Stimulated activated CD4-positive, alpha-beta T cell treated with anti-CD3 and anti-CD28 coated beads, Interleukin-15, amount 100 ng/mL, for 24 hours (primary cell): ENCODE measurements around the gene INHBB.
"Not testable (repeated sequence)": the region's sequence is repeated elsewhere in the genome, so short reads cannot be mapped to it uniquely, and the experiment has no call there.

Source experiments
- DNase-seq: peaks from one replicate; pipeline ENCODE4 v3.0.0-alpha.2; 2020

INHBB gene

DNA sequence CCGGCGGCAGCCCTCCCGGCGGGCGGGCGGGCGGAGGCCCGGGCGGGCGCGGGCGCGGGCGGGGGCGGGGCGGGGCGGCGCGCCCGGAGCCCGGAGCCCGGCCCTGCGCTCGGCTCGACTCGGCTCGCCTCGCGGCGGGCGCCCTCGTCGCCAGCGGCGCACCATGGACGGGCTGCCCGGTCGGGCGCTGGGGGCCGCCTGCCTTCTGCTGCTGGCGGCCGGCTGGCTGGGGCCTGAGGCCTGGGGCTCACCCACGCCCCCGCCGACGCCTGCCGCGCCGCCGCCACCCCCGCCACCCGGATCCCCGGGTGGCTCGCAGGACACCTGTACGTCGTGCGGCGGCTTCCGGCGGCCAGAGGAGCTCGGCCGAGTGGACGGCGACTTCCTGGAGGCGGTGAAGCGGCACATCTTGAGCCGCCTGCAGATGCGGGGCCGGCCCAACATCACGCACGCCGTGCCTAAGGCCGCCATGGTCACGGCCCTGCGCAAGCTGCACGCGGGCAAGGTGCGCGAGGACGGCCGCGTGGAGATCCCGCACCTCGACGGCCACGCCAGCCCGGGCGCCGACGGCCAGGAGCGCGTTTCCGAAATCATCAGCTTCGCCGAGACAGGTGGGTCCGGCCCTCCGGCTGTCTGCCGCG is at the start of gene INHBB:
Gene INHBB, plus strand, starts transcription at position 111 of the 641 bp plus-strand sequence. Its CDS starts 53 bp downstream, at position 164.
- DNase-seq: peak; percentile 22

- no peak for DNase-seq
Observed at GRCh38 chr2:120298173-120298835, 47.6 kb upstream of the INHBB start.

GRCh38 chr2:120299004-120299403 is 46.9 kb upstream of the INHBB start:
- DNase-seq: no peak

GRCh38 chr2:120299561-120299960 is 46.4 kb upstream of the INHBB start:
- no peak for DNase-seq

DNA sequence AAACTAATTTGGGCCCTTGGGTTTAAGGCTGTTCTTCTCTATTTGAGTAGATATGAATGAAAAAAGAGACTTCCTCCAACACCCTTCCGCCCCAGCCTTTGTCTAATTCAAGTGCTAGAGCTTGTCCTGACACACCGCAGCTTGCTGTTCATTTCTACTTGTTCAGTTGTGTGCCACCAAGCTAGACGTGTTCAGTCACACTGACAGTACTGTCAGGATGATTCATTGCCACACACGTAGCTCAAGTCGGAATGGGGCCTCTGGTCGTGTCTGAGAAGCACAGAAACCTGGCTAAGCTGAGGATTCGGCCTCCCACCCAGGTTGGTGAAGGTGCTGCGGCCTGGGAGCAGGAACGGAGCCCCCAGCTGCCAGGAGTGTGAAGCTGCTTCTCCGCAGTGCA is 45.6 kb upstream of the INHBB start:
- no peak for DNase-seq

GRCh38 chr2:120301284-120301683 is 44.7 kb upstream of the INHBB start:
- DNase-seq: no peak

DNA sequence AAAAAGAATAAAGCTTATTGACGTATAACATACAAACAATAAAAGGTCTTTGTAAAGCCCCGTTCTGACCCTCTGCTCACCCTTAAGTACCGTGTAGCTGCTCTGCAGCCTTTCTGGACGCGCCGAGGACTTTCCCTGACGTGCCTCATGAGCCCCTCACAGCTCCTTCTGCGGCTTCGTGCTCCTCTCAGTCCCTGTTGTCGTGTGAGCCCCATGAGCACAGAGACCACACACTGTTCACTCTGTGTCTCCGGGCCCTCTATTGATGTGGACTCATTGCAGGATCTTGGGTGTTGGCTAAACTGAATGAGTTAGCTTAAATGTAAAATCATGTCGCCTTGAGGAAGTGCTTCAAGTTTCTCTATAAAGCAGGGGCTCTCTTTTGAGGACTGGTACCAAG is 43.6 kb upstream of the INHBB start:
- DNase-seq: no peak

DNA sequence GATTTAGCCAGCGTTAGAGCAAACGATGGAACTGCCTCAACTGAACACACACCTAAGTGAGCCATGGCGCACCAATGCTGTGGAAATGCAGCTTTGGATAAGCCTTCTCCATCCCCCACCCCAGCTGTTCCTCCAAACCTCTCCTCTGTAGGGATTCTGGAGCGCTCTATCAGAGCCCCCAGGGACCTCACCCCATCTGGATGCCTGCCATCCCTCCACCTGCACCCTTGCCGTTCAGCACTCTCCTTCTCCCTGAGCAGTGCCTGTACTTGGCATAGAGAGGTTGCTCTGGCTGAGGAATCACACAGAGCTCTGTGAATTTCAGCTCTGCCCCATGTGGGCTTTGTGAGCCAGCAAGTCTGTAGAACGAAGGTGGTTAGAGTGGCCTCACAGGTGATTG is 42.8 kb upstream of the INHBB start:
- no peak for DNase-seq

GRCh38 chr2:120305296-120305695 is 40.6 kb upstream of the INHBB start:
- no peak for DNase-seq

- no peak for DNase-seq
Observed at GRCh38 chr2:120305937-120306490, 39.9 kb upstream of the INHBB start.

DNA sequence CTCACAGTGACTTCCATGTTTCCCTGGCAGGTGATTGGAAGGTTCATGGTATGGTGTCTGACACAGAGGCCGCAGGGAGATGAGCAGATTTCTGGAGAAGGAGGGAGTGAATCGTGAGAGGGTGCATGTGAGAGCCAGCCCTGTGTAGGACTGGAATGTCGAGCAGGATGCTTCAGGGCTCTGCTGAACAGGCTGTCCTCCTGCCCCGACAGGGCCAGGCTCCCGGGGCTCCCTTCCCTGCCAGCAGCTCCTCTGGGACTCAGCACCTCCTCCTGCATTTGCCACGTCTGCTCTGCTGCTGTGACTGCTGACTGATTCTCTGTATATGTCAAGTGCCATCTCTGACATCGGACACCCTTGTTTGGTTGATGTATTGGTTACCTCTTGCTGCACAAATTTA is 38.5 kb upstream of the INHBB start:
- DNase-seq: no peak

- peak; percentile 16 for DNase-seq
Observed at GRCh38 chr2:120308038-120308910, 37.7 kb upstream of the INHBB start.

- DNase-seq: no peak
Observed at GRCh38 chr2:120310136-120310535, 35.8 kb upstream of the INHBB start.

- DNase-seq: not testable (repeated sequence)
Observed at GRCh38 chr2:120310841-120311240, 35.1 kb upstream of the INHBB start.

- DNase-seq: no peak
Observed at GRCh38 chr2:120312076-120312475, 33.9 kb upstream of the INHBB start.

DNA sequence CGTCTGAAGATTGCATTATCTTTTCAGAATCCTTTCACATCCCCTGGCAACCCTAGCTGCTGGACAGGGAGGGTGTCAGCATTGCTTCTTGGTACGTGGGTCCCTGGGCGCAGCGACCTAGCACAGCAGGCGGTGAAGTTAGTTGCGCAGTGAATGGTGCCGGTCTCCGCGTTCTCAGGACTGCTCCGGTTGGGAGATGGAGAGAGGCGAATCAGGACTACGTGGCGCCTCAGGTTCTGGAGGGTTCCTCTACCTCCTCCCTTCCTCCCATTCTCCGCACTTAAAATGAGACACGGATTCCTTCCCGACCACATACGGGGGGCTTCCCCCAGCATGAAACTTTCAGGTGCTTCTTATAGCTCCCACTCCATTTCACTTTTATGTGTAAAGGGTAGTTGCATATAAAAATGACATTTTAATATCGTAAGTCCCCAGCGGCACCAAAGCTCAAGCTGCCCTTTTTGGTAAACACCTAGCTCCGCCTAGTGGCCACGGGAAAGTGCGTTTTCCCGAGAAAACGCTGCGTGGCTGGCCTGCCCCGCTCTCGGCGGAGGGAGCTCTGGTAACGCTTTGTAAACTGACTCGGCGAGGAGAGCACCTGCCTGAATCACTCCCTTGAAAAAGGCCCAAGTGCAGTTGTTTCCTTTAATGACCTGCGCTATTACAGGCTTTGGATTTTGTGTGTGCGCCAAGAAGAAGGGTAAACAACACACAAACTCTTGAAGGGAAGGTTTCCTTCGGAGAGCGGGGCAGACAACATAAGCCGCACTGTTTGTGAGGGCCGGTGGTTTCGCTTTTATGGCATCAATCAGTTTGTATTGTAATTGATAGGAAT is 32.9 kb upstream of the INHBB start:
- DNase-seq: peak; percentile 88

DNA sequence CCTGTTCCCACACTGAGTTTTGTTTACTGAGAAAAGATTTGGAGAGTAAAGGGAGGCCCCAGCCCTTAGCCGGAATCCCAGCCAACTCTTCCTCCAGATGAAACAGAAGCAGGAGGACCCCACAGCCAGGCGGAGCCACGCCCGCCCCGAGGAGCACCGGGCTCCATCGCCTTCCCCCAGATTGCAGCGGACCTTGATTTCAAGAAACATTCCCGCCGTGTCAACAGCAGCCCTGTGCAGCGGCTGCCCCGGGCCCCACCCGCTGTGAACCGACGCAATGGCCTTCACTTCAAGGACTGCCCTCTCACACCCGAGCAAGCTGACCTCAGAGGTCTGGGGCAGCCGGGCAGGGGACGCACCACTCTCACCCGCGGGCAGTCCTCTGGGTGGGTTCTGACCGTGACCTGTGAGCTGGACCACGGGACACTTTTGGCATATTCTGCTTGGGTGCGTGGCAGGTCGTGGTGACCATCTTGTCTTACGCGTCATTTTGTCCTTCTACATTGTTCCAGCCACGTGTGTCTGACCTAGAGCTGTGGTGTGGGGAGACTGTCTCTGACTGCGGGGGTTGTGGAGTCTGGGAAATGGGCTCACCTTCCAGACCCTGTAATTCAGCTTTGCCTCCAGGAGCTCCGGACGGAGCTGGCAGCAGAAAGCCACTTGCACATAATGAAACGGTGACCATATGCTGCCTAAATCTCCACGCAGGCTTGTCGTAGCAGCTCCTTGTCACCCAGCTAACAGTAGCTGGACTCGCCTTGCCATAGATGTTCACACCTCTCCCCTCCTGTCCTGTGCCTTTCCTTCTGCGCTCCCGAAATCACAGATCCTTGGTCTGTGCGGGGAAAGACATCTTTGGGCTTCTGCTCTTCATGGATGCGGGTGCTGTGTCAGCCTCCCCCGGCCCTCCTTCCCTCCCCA is 32.0 kb upstream of the INHBB start:
- DNase-seq: no peak

DNA sequence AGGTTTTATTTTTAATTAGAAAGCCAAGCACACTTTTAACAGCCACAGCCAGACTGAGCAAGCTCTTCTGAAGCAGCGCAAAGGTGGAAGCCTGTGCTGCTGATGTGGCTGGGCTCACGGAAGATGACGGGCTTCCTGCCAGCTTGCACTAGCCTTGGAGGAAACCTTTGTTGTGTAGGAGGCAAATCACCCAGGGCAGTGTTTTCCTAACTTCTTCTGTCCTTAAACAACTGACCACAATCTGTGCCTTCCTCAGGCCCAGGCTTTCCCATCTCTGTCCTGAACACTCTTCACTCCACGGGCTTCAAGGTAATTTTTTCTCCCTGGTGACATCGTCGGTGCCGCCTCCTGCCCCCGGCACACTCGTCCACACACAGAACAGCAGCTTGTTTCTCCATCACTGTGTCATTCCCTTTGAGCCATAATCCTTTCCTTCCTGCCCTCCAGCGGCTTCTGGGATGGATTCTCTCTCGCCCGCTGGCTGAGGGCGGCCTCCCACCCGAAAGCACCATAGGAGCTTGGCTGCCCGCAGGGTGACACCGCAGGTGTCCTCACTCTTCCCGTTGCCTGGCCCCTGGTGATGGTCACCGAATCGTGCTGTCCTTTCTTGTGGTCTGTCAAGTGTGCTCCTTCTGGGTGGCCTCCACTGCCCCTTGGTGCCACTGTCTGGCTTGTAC is 31.1 kb upstream of the INHBB start:
- DNase-seq: peak; percentile 24

GRCh38 chr2:120315367-120316033 is 30.4 kb upstream of the INHBB start:
- DNase-seq: no peak

DNA sequence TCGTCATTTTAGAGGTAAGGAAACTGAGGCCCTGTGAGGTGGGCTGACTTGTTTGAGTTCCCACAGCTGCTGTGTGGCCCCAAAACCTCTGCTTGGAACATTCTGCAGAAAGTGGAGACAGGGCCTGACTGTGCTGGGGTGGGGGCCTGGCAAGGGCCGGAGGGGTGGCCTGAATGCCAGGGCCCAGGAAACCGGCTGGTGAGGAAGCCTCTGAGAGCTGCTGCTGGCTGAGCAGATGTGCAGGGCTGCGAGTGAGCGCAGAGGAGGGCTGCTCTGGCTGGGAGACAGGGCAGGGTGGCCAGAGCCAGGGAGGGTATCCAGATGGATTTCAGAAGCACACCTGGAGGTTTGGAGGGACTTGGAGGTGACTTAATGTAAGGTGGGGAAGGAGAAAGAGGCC is 29.9 kb upstream of the INHBB start:
- DNase-seq: no peak
